Thyroid gland (tissue), 4 donors: ENCODE data around the gene RHO.

Experiments used
- CTCF ChIP-seq, 6 experiments: fragments of 200-600 bp in 3 of 6; fragments of 450-650 bp in 3 of 6; sonication (generic) in 3 of 6; IDR thresholded peaks; one replicate each; pipeline ENCODE4 v1.5.1; 2016 to 2019; ENCODE audit warnings: antibody characterized with exemption in 6 of 6, mild to moderate bottlenecking in 2 of 6, inconsistent platforms in 1 of 6, moderate library complexity in 1 of 6
- POLR2A ChIP-seq, 2 donors: fragments of 450-650 bp; IDR thresholded peaks; one replicate each; pipeline ENCODE4 v1.6.1; 2017; ENCODE audit warnings: antibody characterized with exemption in 2 of 2, mild to moderate bottlenecking in 2 of 2, moderate library complexity in 1 of 2

- TF ChIP-seq CTCF (IDR thresholded peaks at IDR 0.05) (no peak), POLR2A (IDR thresholded peaks at IDR 0.05) (no peak)
These were observed 10.8 kb downstream of the RHO start for GRCh38 chr3:129539206-129539605.
